Stimulated activated CD4-positive, alpha-beta T cell treated with anti-CD3 and anti-CD28 coated beads, TNF-alpha, amount 100 ng/mL, for 48 hours (primary cell): Measurements from ENCODE around the gene TPCN2.
"Not testable (repeated sequence)": the region's sequence is repeated elsewhere in the genome, so short reads cannot be mapped to it uniquely, and the experiment has no call there.

Experiments used
- DNase-seq, 3 donors: peaks; one replicate each; pipeline ENCODE4 v3.0.0-alpha.2; 2020; ENCODE audit warnings: low read depth in 3 of 3

Gene TPCN2

DNA sequence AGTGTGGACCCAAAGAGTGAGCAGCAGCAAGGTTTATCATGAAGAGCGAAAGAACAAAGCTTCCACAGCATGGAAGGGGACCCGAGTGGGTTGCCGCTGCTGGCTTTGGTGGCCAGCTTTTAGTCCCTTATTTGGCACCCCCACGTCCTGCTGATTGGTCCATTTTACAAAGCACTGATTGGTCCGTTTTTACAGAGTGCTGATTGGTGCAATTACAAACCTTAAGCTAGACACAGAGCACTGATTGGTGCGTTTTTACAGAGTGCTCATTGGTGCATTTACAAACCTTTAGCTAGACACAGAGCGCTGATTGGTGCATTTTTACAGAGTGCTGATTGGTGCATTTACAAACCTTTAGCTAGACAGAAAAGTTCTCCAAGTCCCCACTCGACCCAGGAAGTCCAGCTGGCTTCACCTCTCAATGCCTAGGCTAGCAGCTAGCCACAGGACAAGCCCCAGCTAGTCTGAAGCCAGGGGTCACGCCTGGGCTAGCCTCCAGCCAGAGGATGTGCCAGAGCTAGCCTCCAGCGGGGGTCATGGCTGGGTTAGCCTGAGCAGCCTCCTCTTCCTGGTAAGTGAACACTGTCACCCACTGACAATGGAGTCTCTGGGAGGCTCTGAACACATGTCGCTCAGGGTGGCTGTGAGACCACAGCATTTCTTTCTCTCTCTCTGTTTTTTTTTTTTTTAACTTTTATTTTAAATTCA is 100.8 kb downstream of the TPCN2 start:
- DNase-seq, result not testable (repeated sequence)

DNA sequence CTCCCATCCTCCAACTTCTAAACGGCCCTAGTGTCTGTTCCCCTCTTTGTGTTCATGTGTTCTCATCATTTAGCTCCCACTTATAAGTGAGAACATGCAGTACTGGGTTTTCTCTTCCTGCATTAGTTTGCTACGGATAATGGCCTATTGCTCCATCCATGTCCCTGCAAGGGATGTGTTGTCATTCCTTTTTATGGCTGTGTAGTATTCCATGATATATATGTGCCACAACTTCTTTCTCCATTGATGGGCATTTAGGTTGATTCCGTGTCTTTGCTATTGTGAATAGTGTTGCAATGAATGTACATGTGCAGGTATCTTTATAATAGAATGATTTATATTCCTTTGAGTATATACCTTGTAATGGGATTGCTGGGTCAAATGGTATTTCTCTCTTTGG is 101.4 kb downstream of the TPCN2 start:
- no peak for DNase-seq

DNA sequence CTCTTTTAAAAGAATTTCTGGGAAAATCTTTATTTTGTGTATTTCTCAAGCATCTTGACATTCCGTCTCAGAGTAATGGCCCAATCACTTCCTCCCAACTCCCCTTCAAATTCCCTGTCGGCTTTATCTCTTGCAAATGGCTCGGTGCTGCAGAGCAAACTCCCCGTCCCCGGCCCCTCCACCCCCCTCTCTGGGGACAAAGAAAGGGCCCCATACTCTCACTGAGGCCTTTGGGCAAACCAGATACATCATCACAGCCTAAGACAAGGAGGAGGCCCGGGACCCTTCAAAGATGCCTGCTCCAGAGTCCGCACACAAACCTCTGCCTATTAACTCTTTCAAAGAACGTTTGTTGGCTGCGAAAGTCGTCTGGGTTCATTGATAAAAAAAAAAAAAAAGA is 103.1 kb downstream of the TPCN2 start:
- DNase-seq, result no peak

DNA sequence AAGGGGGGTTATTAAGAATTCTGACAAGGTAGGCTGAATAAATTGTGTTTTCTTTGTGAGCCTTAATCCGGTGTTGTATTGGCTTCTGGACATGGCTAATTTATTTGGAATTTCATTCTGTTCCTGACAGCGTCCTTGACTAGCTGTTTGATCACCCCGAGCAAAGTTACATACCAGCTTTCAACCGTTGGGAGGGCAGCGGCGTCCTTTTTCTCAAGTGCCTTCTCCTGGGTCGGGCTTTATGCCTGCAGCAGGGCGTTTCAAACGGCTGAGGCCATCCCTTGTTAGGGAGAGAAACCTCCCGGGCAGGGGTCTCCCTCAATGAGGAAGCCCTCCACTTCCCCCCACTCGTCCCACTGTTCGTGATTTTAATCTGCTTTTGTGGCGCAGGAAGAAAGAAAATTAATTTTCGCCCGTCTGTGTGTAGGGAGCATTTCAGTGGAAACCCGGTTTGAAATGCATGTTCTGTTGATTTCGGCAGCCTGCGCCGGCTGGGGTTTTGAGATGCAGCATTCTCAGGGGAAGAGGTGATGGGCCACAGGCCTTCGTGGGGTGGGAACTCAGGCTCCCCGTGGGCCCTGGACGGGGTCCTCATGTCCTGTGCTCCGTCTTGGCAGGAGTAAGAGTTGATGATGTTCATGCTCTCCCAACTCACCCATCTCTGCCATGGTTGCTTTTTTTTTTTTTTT is 104.1 kb downstream of the TPCN2 start:
- no peak for DNase-seq

DNA sequence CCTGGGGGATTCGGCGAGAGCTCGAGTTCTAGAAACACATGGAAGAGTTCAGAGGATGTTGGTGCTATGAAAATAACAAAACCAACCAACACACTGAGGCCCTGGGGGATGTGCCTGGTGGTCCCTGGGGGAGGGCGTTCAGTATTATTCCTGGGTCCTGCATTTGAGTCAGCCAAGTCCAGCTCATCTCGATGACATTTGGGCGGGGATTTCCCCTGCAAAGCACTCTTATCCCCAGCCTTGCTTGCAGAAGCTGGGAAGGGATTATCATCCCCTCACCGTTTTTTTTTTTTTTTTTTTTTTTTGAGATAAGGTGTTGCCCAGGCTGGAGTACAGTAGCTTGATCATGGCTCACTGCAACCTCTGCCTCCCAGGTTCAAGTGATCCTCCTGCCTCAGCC is 104.9 kb downstream of the TPCN2 start:
- no peak for DNase-seq

DNA sequence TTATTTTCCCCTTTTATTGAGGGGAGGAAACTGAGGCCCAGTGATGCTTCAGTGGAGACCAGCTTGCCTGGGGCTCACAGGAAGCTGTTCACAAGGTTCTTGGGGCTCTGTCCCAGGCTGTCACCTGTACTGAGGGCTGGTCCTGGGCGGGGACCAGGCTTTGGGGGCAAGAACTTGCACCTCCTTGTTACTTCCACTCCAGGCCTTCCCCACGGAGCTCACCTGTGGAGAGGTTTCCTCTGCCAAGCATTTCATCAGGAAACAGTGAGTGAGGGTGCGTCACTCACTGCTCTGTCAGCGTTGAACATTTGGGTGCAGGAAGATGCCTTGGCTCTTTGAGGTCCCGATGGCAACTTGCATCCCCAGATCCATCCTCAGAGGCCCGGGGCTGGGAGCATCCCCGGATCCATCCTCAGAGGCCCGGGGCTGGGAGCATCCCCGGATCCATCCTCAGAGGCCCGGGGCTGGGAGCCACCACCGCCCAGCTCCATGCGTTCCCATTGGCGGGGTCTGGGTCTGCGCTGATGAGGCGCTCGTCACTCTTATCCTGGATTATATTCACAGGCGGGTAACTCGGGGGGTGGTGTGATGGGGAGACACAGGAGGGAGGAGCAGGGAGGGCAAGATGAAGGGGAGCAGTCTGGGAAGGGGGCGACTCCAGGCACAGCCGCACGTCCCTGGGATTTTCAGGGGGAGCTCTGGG is 105.6 kb downstream of the TPCN2 start:
- DNase-seq, result no peak

DNA sequence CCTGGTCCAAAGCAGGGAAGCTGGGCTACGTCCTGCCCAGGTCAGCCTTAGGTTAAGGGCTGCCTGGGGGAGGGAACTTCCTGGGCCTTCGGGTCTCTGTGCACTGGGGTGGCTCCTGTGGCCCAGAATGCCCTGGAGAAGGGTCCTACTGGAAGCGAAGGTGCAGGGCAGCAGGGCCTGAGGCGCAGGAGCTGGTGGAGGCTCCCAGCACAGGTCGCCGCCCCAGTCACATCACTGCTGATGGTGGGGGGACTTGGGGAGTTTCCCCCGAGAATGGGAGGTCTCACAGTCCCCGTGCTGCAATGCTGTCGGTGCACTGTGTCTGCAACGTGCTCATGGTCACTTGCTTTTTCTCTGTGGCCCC is 106.2 kb downstream of the TPCN2 start:
- DNase-seq, result no peak

DNA sequence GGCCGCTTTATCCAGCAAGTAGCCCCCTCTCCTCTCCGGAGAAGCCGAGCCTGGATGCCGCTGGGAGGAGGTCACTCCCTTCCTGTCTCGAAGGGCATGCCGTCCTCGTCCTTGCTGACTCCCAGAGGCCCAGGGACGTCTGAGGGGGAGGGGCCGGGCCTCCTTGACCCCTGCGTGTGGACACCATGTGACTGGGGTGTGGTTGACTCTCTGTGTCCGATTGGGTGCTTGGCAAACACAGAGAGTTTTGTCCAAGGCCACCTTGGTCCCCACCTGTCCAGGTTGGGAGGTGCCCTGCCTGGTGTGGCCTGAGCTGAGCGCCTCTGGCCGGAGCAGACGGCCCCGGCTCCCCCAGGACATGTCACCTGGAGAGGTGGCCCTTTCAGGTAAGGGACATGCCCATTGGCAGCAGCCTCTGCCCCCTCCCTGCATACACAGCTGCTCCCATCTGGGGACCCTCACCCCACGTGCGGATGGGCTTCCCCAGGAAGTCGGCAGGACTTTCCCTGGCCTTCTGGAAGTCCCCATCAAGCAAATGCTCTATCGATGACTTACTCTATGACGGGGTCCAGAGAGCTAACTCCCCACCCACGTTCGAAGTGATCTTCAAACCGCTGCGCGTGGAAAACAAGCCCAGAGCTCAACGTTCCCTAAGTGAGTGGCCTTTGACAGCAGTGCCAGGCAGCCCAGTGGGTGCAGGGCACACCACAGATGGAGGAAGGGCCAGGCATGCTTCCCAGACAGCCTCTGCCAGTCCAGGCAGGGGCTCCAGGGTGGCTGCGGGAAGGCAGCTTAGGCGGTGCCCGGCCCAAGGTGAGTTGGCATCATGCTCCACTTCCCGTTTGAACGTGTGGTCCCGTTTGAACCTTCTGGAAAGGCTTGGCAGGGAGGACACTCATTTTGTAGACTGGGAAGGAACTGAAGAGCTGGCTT is 106.8 kb downstream of the TPCN2 start, which contains the start of gene SMIM38:
TSS of gene SMIM38 (plus strand) at position 634 of the 933 bp plus-strand sequence. CDS start 1,912 bp downstream, outside the sequence.
- DNase-seq, result no peak

DNA sequence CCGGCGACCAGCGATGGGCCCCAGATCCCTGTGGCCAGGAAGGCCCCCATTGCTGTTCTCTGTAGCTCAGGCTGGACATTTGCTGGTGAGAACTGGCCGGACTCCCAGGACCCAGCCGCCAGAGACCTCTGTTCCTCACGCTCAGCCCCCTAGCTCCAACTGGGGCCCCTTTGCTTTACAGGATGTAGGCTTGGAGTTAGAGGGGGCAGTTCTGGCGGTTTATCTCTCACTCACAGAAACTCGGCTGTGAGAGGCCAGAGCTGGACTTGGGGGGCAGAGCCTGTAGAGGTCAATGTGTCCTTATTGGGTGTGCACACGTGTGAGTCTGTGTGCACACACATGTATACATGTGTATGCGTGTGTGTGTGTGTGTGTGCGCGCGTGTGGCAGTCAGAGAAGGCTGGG is 107.5 kb downstream of the TPCN2 start:
- no peak for DNase-seq

DNA sequence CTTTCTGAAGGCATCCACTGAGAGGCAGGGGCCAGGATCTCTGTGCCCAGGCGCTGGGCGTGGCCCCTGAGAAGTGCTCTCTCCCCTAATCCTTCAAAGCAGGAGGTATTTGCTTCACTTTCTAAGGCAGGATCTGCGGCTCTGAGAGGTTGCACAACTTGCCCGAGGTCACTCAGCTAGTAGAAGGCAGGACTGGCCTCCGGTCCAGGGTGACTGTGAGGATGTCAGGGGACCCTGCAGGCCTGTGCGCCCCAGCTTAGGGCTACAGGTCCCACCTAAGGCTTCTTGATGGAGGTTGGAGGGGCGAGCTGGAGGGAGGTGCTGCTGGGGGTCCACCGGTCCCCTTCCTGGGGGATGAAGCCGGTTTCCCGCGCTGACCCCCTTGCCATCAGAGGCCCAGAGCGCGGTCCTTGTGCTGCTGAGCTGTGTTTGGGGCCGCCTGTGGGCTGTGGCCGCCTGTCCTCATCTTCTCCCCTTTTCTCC is 108.0 kb downstream of the TPCN2 start:
- DNase-seq, result no peak

DNA sequence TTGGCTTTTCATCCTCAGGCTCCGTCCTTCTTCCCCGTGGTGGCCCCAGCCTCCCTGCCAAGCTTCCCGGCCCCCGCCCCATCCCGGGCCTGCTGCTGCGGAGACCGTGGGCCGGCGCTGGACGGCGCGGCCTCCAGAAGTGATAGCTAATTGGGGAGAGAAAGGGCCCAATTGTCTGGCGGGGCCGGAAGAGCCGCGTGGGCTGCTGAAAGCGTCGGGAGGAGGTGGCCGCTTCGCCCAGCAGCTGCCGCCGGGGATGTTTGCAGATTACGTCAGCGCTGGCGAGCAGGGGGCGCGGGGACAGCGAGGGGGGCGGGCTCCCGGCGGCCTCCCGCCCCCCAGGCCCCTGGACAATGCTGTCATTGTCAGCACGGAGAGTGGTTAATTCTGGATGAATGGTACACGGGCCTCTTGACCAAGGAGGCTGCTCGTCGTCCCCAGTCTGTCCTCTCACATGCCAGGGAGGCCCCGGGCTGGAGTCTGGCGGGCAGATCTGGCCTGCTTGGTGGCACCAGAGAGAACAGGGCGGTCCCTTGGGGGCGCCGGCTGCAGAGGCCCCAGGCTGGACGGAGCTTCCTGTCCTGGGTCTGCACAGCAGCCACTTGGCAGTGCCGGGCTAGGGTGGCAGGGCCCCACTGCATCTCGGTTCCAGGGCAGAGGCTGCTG is 108.6 kb downstream of the TPCN2 start:
- DNase-seq, result no peak

DNA sequence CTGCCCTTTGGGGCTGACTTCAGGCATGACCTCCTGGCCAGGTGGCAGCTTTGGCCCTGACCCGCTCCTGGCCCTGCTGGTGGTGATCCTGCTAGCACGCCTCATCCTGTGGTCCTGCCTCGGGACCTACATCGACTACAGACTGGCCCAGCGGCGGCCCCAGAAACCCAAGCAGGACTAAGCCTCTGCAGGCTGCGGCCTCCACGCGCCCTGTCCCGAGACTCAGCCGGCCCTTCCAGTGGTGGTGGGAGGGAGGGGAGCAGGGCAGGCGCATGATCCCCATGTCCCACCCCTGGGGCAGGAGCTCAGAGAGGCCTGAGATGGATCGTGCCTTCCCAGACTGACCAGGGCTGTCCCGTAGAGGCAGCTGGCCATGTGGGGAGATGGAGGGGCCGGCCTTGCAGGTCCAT is 109.1 kb downstream of the TPCN2 start:
- DNase-seq, result no peak

DNA sequence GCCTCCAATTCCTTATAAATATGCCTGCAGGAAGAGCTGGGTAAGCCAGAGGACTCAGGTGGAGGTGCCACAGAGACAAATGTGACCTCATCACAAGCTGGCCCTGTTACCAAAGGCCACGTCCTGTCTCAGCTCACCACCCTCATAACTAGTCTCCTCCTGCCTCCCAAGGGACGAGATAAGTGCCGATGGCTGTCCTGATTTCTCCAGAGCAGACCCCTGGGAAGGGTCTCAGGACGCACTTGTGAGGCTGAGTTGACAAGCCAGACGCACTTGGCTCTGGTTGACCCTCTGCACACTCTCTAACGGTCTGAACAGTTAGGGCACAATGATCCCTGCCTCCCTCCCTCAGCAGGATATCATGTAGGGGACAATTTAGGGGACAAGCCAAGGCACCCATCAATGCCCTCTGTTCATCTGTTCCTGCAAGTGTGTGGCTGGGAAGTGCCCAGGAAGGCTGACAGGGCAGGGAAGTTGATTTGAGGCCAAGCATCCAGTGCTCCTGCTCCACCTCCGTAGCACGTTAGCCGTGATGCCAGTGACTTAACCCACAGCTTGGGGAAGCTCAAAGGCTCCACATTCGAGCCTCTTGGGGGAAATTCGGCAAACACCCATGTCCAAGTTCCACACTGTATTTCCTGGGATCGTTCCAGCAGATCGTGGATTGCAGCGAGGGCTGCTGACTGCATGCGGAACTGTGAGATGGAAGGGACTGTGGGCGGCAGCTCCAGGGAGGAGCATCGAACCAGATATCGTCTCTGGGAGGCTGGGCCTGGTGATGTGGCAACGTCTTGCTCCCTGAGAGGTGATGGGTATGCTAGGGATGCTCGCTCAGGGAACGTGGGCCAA is 109.8 kb downstream of the TPCN2 start:
- no peak for DNase-seq

DNA sequence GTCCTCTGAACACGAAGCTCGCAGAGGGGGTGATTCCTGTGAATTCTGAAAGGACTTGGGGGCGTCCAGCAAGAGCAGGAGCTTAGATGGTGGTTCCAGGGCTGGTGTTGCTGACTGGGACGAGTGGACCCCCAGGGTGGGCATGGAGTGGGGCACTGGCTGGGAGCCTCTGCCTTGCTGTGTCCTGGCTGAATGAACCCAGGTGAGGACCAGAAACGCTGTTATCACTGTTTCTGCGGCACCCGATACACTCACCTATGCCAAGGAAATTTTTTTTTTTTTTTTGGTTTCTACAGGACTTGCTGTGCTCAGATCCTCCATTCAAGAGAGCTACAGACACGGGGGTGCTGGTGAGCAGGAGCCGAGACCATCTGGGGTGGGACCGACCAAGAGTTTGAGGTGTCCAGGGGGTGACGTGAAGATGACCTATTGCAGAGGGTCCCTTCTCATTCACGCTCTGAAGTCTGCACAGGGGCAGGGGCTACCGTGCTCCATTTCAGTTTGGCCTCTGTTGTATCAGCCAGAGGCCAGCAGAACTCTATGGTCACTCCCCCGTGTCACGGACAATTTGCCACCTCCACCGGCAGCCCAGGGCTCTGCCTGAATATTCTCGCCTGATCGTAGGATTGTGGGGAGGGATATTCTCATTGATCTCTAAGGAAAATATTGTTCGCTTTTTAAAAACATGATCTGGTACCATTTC is 110.6 kb downstream of the TPCN2 start:
- no peak for DNase-seq

DNA sequence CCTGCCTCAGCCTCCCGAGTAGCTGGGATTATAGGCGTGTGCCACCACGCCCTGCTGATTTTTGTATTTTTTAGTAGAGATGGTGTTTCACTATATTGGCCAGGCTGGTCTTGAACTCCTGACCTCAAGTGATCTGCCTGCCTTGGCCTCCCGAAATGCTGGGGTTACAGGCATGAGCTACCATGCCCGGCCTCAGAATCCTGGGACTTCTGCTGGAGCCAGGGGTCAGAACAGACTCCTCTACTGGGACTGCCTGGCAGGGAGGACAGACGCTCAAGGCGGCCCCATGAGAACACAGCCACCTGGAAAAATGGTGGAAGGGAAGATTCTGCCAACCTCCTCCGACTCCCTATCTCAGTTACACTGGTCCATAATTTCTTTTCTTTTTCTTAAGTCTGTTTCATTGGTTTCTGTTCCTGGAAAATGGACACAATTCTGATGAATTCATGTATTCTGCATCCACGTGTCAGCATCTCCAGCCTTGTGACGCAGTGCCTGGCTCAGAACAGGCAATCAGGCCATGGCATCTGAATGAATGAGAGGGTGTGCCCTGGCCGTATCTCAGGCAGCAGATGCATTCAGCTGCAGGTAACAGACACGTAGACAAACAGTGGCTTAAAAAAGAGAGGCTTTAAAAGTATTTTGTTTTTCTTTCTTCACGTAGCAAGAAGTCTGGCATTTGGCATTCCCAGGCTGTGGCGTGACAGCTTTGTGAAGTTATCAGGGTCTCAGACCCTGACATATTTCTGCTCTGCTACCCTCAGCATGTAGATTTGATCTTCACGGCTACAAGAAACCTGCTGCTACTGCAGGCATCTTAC is 111.8 kb downstream of the TPCN2 start:
- no peak for DNase-seq

DNA sequence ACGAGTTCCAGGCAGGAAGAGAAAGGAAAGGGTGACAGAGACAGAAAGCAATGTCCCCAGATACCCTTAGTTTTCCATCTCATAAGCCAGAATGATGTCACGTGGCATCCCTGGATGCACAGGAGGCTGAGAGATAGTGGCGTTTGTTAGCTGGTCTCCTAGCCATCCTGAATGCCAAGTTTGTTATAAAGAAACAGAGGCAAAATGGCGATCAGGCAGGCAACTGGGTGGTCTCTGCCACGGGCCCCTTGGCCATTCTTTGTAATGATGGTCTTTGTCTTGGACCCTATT is 112.3 kb downstream of the TPCN2 start:
- DNase-seq, result no peak

DNA sequence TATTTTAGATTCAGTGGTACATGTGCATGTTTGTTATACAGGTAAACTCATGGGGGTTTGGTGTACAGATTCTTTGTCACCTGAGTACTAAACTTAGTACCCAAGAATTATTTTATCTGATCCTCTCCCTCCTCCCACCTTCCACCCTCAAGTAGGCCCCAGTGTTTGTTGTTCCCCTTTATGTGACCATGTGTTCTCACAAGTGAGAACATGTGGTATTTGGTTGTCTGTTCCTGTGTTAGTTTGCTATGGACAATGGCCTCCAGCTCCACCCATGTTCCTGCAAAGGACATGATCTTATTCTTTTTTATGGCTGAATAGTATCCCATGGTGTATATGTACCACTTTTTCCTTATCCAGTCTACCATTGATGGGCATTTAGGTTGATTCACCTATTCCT is 113.8 kb downstream of the TPCN2 start:
- no peak for DNase-seq

DNA sequence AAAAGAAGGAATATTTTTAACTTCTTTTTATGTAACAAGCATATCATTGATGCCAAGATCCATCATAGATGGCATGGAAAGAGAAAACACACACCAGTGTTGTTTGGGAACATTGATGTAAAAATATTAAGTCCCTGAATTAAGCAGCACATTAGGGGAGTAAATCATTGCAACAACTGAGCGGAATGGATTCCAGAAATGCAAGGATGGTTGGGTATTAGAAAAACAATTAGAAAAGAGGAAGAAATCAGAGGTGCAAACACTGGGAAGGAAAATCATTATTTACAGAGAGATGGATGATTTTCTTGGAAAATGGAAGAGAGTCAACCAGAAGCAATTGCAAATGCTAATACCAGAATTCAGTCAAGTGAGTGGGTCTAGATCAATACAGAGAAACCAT is 115.1 kb downstream of the TPCN2 start:
- no peak for DNase-seq

DNA sequence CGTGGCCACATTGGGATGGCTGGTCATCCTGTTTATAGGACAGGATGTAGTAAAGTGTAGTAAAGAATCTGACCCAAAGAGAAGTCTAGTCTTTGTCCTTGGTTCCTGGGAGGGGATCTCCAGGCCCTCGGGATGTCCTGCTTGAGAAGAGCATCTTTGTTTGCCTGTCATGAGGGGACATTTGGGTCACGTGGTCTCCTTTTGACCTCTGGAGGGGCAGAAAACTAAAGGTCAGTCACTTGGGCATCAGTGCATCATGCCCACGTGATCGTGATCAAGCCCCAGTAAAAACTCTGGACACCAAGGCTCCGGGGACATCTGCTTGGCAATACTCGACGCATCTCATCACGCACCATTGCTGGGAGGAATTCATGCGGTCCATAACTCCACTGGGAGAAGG is 116.1 kb downstream of the TPCN2 start:
- DNase-seq, result no peak
